GM10847 (cell line): ENCODE results near the gene GSN.

Experiments
- POLR2A ChIP-seq: IDR thresholded peaks from 2 replicates; pipeline ENCODE4 v1.6.1; 2011; ENCODE audit not compliant: insufficient read length; ENCODE audit errors: extremely low read depth

GSN gene

GRCh38 chr9:121326130-121326838, 58.3 kb downstream of the GSN start:
- TF ChIP-seq POLR2A: no peak

GRCh38 chr9:121326901-121327613, 59.1 kb downstream of the GSN start:
- no peak for TF ChIP-seq POLR2A

- TF ChIP-seq POLR2A: no peak
These were observed 60.5 kb downstream of the GSN start for GRCh38 chr9:121328476-121328875.

GRCh38 chr9:121328876-121329681, 61.1 kb downstream of the GSN start:
- no peak for TF ChIP-seq POLR2A

- no peak for TF ChIP-seq POLR2A
These were observed 63.6 kb downstream of the GSN start for GRCh38 chr9:121331549-121331948.

- TF ChIP-seq POLR2A: no peak
These were observed 64.2 kb downstream of the GSN start for GRCh38 chr9:121331992-121332685.

GRCh38 chr9:121333950-121334773, 66.2 kb downstream of the GSN start:
- no peak for TF ChIP-seq POLR2A

GRCh38 chr9:121336665-121337064, 68.7 kb downstream of the GSN start:
- TF ChIP-seq POLR2A: no peak

GRCh38 chr9:121339437-121339836, 71.5 kb downstream of the GSN start:
- no peak for TF ChIP-seq POLR2A

GRCh38 chr9:121340676-121341392, 72.9 kb downstream of the GSN start:
- no peak for TF ChIP-seq POLR2A

GRCh38 chr9:121344184-121344583, 76.2 kb downstream of the GSN start:
- TF ChIP-seq POLR2A: no peak

- no peak for TF ChIP-seq POLR2A
These were observed 77.1 kb downstream of the GSN start for GRCh38 chr9:121345070-121345469.

- TF ChIP-seq POLR2A: no peak
These were observed 80.3 kb downstream of the GSN start for GRCh38 chr9:121348221-121348620.

GRCh38 chr9:121349009-121349408, 81.0 kb downstream of the GSN start:
- TF ChIP-seq POLR2A: no peak
